ENCODE results near the gene ZCCHC7.

DNA sequence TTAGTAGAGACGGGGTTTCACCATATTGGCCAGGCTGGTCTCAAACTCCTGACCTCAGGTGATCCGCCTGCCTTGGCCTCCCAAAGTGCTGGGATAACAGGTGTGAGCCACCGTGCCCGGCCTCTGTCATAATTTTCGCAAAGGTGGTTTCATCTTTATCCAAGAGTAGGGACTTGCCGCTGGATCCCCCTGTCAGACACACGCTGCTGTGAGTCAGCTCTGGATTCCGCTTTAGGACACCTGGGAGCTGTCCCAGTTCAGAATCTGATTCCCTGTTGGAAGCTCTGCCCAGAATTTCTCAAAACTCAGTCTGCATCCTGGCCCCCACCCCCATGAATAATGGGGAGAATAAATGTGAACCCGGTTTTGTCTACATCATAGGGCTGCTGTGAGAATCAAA is 284.2 kb downstream of the ZCCHC7 start:
- TF ChIP-seq, protein P1, sequence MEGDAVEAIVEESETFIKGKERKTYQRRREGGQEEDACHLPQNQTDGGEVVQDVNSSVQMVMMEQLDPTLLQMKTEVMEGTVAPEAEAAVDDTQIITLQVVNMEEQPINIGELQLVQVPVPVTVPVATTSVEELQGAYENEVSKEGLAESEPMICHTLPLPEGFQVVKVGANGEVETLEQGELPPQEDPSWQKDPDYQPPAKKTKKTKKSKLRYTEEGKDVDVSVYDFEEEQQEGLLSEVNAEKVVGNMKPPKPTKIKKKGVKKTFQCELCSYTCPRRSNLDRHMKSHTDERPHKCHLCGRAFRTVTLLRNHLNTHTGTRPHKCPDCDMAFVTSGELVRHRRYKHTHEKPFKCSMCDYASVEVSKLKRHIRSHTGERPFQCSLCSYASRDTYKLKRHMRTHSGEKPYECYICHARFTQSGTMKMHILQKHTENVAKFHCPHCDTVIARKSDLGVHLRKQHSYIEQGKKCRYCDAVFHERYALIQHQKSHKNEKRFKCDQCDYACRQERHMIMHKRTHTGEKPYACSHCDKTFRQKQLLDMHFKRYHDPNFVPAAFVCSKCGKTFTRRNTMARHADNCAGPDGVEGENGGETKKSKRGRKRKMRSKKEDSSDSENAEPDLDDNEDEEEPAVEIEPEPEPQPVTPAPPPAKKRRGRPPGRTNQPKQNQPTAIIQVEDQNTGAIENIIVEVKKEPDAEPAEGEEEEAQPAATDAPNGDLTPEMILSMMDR (IDR thresholded peaks at IDR 0.05; ENCODE audit: control extremely low read depth in 1 of 3, insufficient read depth in 1 of 3, low read depth in 1 of 3, low read length in 3 of 3) = no peak
- TF ChIP-seq CHD1 (IDR thresholded peaks at IDR 0.05; ENCODE audit: low read depth, low read length) (no peak), POLR2AphosphoS5 (IDR thresholded peaks at IDR 0.05; ENCODE audit: low read depth, low read length) (no peak), GABPA (IDR thresholded peaks at IDR 0.05; ENCODE audit: borderline replicate concordance, insufficient read depth, low read length) (no peak), CREB1 (IDR thresholded peaks at IDR 0.05) (no peak), SAP30 (IDR thresholded peaks at IDR 0.05; ENCODE audit: insufficient read depth, insufficient replicate concordance, low read length) (no peak), MAFK (IDR thresholded peaks at IDR 0.05; ENCODE audit: low read depth, low read length) (no peak), TBP (IDR thresholded peaks at IDR 0.05; ENCODE audit: low read depth, low read length) (no peak), CHD2 (IDR thresholded peaks at IDR 0.05; ENCODE audit: low read length) (no peak), TAF1 (IDR thresholded peaks at IDR 0.05; ENCODE audit: low read depth, low read length) (no peak)
- TF ChIP-seq, protein P2, sequence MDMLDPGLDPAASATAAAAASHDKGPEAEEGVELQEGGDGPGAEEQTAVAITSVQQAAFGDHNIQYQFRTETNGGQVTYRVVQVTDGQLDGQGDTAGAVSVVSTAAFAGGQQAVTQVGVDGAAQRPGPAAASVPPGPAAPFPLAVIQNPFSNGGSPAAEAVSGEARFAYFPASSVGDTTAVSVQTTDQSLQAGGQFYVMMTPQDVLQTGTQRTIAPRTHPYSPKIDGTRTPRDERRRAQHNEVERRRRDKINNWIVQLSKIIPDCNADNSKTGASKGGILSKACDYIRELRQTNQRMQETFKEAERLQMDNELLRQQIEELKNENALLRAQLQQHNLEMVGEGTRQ (IDR thresholded peaks at IDR 0.05; ENCODE audit: low read length) = no peak
- TF ChIP-seq, protein P3, sequence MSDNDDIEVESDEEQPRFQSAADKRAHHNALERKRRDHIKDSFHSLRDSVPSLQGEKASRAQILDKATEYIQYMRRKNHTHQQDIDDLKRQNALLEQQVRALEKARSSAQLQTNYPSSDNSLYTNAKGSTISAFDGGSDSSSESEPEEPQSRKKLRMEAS (IDR thresholded peaks at IDR 0.05) = no peak
- TF ChIP-seq, protein P4, sequence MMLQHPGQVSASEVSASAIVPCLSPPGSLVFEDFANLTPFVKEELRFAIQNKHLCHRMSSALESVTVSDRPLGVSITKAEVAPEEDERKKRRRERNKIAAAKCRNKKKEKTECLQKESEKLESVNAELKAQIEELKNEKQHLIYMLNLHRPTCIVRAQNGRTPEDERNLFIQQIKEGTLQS (IDR thresholded peaks at IDR 0.05; ENCODE audit: insufficient read depth, low read depth, low read length) = no peak
